Endothelial cell of umbilical vein (primary cell): ENCODE measurements around the gene USP47. TPM values are rescaled to one million over a fixed set of nuclear protein-coding genes. Genes with fewer than 3 reads are reported as not detected.

Source experiments
- BruUV-seq: library from RNA; stranded (reverse); fragments of 400-500 nt; replicated peaks from 2 replicates; lab custom pipeline; 2021; lab: Mats Ljungman, UMichigan
- CTCF ChIA-PET: fragments of 300-600, 350-600 bp; sonication (Branson Sonifier 250); formaldehyde crosslinking; loops from one replicate; lab custom pipeline; 2021; ENCODE audit warnings: antibody characterized with exemption, inconsistent platforms; lab: Charles Lee
- POLR2A ChIA-PET: fragments of 300-600, 350-600 bp; sonication (Branson Sonifier 250); formaldehyde crosslinking; loops from one replicate; lab custom pipeline; 2021; ENCODE audit warnings: antibody characterized with exemption, inconsistent platforms; lab: Charles Lee
- DNase-seq: peaks from one replicate; pipeline ENCODE4 v3.0.0-alpha.2; 2011; ENCODE audit warnings: low read depth, low spot score
- FAIRE-seq: peaks from 2 replicates; lab custom pipeline; 2011; peaks lifted over from hg19 to GRCh38; lab: Jason Lieb, UNC
- H2AFZ ChIP-seq: 2 replicates; pipeline ENCODE4 v1.6.0; 2012; ENCODE audit warnings: low read depth, low read length, control low read depth, inconsistent platforms
- H3K27ac ChIP-seq: 2 replicates; pipeline ENCODE4 v1.5.1; 2011; ENCODE audit warnings: low read depth, mild to moderate bottlenecking, control low read depth, low read length, moderate library complexity; ENCODE audit not compliant: insufficient read depth
- H3K27me3 ChIP-seq, 2 experiments: 2 replicates each; pipeline versions ENCODE4 v1.6.0 to v1.6.1; 2011; ENCODE audit warnings: low read length in 2 of 2, mixed read lengths in 1 of 2; ENCODE audit not compliant: control insufficient read depth in 2 of 2, insufficient read depth in 2 of 2
- H3K36me3 ChIP-seq, 2 experiments: 2 replicates in 1 of 2; 3 replicates in 1 of 2; pipeline ENCODE4 v1.5.1; 2011; ENCODE audit warnings: low read length in 2 of 2, mild to moderate bottlenecking in 1 of 2, moderate library complexity in 1 of 2; ENCODE audit not compliant: control insufficient read depth in 2 of 2, insufficient read depth in 2 of 2; ENCODE audit errors: extremely low read depth in 1 of 2
- H3K4me1 ChIP-seq: 3 replicates; pipeline ENCODE4 v1.5.1; 2011; ENCODE audit warnings: mild to moderate bottlenecking, low read length; ENCODE audit not compliant: control insufficient read depth, insufficient read depth; ENCODE audit errors: extremely low read depth
- H3K4me2 ChIP-seq: 2 replicates; pipeline ENCODE4 v1.6.1; 2011; ENCODE audit warnings: low read length, control low read depth, mixed read lengths; ENCODE audit not compliant: insufficient read depth
- H3K4me3 ChIP-seq, 3 experiments: fragments of 200-600 bp in 1 of 3; sonication (generic), shearing (Covaris generic) in 1 of 3; replicated peaks in 1 of 3; 2 replicates each; pipeline ENCODE4 v1.5.1; 2011 to 2016; ENCODE audit warnings: control low read depth in 3 of 3, low read length in 3 of 3, mild to moderate bottlenecking in 2 of 3, inconsistent platforms in 1 of 3, low read depth in 1 of 3, moderate library complexity in 1 of 3; ENCODE audit not compliant: insufficient read depth in 1 of 3
- H3K79me2 ChIP-seq: 2 replicates; pipeline ENCODE4 v1.6.0; 2012; ENCODE audit warnings: low read length, inconsistent platforms; ENCODE audit not compliant: control insufficient read depth, insufficient read depth
- H3K9ac ChIP-seq: replicated peaks from 2 replicates; pipeline ENCODE3; 2011; ENCODE audit warnings: low read length, control low read depth; ENCODE audit not compliant: insufficient read depth; ENCODE audit errors: extremely low read depth
- H3K9me1 ChIP-seq: replicated peaks from 3 replicates; pipeline ENCODE4 v1.6.0; 2011; ENCODE audit warnings: mild to moderate bottlenecking, low read length; ENCODE audit not compliant: control insufficient read depth, insufficient read depth; ENCODE audit errors: extremely low read depth
- H3K9me3 ChIP-seq: replicated peaks from 2 replicates; pipeline ENCODE4 v1.5.1; 2012; ENCODE audit warnings: low read length, inconsistent platforms; ENCODE audit not compliant: control insufficient read depth, insufficient read depth
- H4K20me1 ChIP-seq: replicated peaks from 2 replicates; pipeline ENCODE3; 2011; ENCODE audit warnings: mild to moderate bottlenecking, low read length; ENCODE audit not compliant: control insufficient read depth, insufficient read depth; ENCODE audit errors: extremely low read depth
- EZH2 ChIP-seq: IDR thresholded peaks from 2 replicates; pipeline ENCODE4 v1.6.1; 2012; ENCODE audit warnings: borderline replicate concordance, low read depth, mild to moderate bottlenecking, moderate library complexity, low read length, inconsistent platforms; ENCODE audit not compliant: severe bottlenecking
- FOS ChIP-seq: IDR thresholded peaks from 2 replicates; pipeline ENCODE4 v1.6.1; 2011; ENCODE audit warnings: mild to moderate bottlenecking, low read length, moderate library complexity, borderline replicate concordance; ENCODE audit not compliant: insufficient read depth
- GATA2 ChIP-seq: IDR thresholded peaks from 2 replicates; pipeline ENCODE4 v1.7.0; 2011; ENCODE audit warnings: low read depth, mild to moderate bottlenecking, moderate library complexity, mixed read lengths, low read length; ENCODE audit not compliant: insufficient read length, insufficient read depth
- JUN ChIP-seq: IDR thresholded peaks from 2 replicates; pipeline ENCODE4 v1.6.1; 2011; ENCODE audit warnings: borderline replicate concordance, low read depth; ENCODE audit not compliant: insufficient read length, insufficient read depth
- MYC ChIP-seq: IDR thresholded peaks from one replicate; pipeline ENCODE4 v1.6.1; 2011; ENCODE audit warnings: mild to moderate bottlenecking, low read depth, low read length
- POLR2A ChIP-seq: IDR thresholded peaks from 2 replicates; pipeline ENCODE4 v1.6.1; 2012; ENCODE audit warnings: low read depth, mild to moderate bottlenecking, control low read depth, low read length
- POLR2AphosphoS5 ChIP-seq: IDR thresholded peaks from 2 replicates; pipeline ENCODE4 v1.6.1; 2012; ENCODE audit warnings: low read depth, mild to moderate bottlenecking, control low read depth, low read length, moderate library complexity; ENCODE audit not compliant: insufficient read depth
- dilution Hi-C: fragments of 300-500 bp; cut with MboI; formaldehyde crosslinking; loops from one replicate; pipeline ENCODE4 v1.15.0; 2019; ENCODE audit warnings: low sequenced_read_pairs; ENCODE audit not compliant: extremely low pct_ligation_motif_present
- intact Hi-C: fragments of 100-400 bp; cut with micrococcal nuclease; formaldehyde crosslinking; loops from one replicate; pipeline ENCODE4 v1.10.0; 2022
- polyA plus RNA-seq, 4 experiments: library from polyadenylated mRNA; depleted of rRNA in 3 of 4; stranded (reverse) in 3 of 4; unstranded in 1 of 4; fragments of >200 nt; gene quantifications; 2 replicates each; pipeline versions ENCODE4 v1.2.1 to v1.2.3, GENCODE V29; 2011 to 2012; ENCODE audit warnings: missing spikeins in 1 of 4
- total RNA-seq: library from RNA; stranded (reverse); gene quantifications from 2 replicates; pipeline ENCODE4 v1.2.3, GENCODE V29; 2021
- TF ChIP-seq, protein P1 (sequence below), 2 donors: IDR thresholded peaks; 1 replicate in 1 of 2; 2 replicates in 1 of 2; pipeline ENCODE4 v1.5.1; 2011; ENCODE audit warnings: low read length in 2 of 2, mild to moderate bottlenecking in 2 of 2, moderate library complexity in 2 of 2, control low read depth in 1 of 2, inconsistent platforms in 1 of 2, low read depth in 1 of 2; ENCODE audit not compliant: insufficient read depth in 1 of 2; ENCODE audit errors: extremely low read depth in 1 of 2
- TF ChIP-seq, protein P2 (sequence below): IDR thresholded peaks from 2 replicates; pipeline ENCODE4 v1.6.1; 2011; ENCODE audit not compliant: insufficient read depth, insufficient read length

The USP47 gene
- total and polyA plus RNA-seq, 2 donors (not counting 3 experiments of a cell fraction or from before 2014, with no cell fraction given), result 7.8 to 38.0 TPM

DNA sequence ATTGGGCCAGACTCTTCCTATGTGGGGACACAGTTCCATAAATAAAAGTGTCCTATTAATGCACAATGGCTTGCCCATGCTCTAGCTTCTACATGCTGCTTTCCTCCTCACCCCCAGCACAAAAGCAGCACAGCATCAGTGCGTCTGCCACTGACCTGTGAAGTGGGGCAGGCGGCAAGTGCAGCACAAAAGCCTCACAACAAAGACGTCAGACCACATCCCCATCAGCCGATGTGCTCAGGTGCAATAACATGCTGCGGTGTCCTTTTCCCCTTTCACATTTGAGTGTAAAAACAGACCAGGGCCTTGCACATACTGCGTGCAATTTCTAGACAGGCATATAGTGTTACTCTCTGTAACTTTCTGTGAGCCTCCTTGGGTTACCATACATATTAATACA, 153.8 kb downstream of the USP47 start:
- H3K4me1 ChIP-seq, result peaks cover 22% of the 10 kb centered on the region
- H3K9me1 ChIP-seq, result no peaks in the 10 kb centered on the region
- POLR2A ChIA-PET, result no interaction called here
- no peaks in the 10 kb centered on the region for H4K20me1 ChIP-seq
- H3K4me3 ChIP-seq, result no peak overlapping the region
- H3K27ac ChIP-seq, result no peak overlapping the region
- H3K9me3 ChIP-seq, result no peaks in the 10 kb centered on the region
- H3K4me2 ChIP-seq, result no peak overlapping the region
- peaks cover 0 to 23% of the 10 kb centered on the region in 2 experiments for H3K36me3 ChIP-seq
- BruUV-seq, result no TSS peak
- no peaks in the 10 kb centered on the region for H3K79me2 ChIP-seq
- intact Hi-C loops (no loop called here), dilution Hi-C loops (no loop called here)
- CTCF ChIA-PET, result interaction anchor here (0.7 to 1.3 kb wide), 2 partner anchors 15 to 206 kb away, joined by 3 read pairs; no protein-coding TSS in a partner anchor
- FAIRE-seq (no peak), DNase-seq (no peak)
- H3K27me3 ChIP-seq, result no peaks in the 10 kb centered on the region
- no peak for TF ChIP-seq MYC
- TF ChIP-seq FOS, result no peak
- no peak for TF ChIP-seq GATA2
- no peak for TF ChIP-seq JUN
- no peak for TF ChIP-seq POLR2AphosphoS5
- no peak for TF ChIP-seq POLR2A
- TF ChIP-seq, protein P1, sequence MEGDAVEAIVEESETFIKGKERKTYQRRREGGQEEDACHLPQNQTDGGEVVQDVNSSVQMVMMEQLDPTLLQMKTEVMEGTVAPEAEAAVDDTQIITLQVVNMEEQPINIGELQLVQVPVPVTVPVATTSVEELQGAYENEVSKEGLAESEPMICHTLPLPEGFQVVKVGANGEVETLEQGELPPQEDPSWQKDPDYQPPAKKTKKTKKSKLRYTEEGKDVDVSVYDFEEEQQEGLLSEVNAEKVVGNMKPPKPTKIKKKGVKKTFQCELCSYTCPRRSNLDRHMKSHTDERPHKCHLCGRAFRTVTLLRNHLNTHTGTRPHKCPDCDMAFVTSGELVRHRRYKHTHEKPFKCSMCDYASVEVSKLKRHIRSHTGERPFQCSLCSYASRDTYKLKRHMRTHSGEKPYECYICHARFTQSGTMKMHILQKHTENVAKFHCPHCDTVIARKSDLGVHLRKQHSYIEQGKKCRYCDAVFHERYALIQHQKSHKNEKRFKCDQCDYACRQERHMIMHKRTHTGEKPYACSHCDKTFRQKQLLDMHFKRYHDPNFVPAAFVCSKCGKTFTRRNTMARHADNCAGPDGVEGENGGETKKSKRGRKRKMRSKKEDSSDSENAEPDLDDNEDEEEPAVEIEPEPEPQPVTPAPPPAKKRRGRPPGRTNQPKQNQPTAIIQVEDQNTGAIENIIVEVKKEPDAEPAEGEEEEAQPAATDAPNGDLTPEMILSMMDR (IDR thresholded peaks at IDR 0.05; ENCODE audit: extremely low read depth in 1 of 2, insufficient read depth in 1 of 2, low read depth in 1 of 2, low read length in 2 of 2), result no peak
- no peak for TF ChIP-seq EZH2
- TF ChIP-seq, protein P2, sequence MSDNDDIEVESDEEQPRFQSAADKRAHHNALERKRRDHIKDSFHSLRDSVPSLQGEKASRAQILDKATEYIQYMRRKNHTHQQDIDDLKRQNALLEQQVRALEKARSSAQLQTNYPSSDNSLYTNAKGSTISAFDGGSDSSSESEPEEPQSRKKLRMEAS, result no peak
- H3K9ac ChIP-seq, result no peak overlapping the region
- no peak overlapping the region for H2AFZ ChIP-seq
